HG03135 (cell line): ENCODE measurements around the gene TSPAN12.
A peak's percentile ranks its signal among the peaks of the same experiment; 100 is the strongest.
"Not testable (repeated sequence)": the region's sequence is repeated elsewhere in the genome, so short reads cannot be mapped to it uniquely, and the experiment has no call there.

Experiments
- ATAC-seq: cut with Tn5 transposase; IDR thresholded peaks from one replicate; pipeline ENCODE4 v1.9.1; 2021; ENCODE audit warnings: mild to moderate bottlenecking, moderate library complexity; ENCODE audit not compliant: unreplicated experiment

The TSPAN12 gene, protein sequence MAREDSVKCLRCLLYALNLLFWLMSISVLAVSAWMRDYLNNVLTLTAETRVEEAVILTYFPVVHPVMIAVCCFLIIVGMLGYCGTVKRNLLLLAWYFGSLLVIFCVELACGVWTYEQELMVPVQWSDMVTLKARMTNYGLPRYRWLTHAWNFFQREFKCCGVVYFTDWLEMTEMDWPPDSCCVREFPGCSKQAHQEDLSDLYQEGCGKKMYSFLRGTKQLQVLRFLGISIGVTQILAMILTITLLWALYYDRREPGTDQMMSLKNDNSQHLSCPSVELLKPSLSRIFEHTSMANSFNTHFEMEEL

GRCh38 chr7:120857588-120858573 lies at the start of gene TSPAN12:
TSS of gene TSPAN12 (minus strand) at chr7:120858144. CDS start at chr7:120856763, 1,381 bp downstream.
- ATAC-seq, result peak; percentile 85

DNA sequence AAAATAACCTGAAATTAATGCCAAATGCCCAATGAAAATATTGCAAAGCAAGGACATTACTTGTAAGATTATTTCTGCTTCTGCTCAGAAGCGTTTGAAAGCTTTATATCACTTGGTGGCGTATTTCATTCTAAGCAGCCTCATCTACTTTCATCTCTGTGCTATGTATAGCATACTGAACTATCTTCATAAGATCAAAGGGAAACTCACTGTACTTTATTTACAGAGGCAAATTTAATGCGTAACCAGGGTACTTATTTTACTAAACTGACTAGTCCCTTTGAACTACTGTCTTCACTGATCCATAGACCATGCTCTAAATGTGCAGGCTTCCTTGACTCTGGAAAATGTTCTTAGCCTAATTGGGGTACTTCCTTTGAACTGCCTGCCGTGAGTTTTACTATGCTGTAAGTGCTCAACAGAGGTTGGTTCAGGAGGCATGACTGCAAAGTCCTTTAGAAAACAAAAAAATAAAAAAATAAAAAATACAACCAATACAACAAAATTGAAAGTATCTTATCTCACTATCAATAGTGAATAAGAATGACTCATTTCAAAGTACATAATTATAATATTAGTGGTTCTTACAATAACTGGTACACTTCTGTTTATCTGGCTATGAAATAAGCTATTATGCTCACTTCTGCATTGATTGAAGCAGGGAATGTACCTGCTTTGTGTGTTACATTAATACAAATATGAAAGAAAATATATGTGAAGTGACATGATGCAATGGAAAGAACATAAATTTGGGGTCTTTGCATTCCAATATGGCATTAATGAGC lies 41.0 kb upstream of the TSPAN12 start:
- ATAC-seq, result no peak

DNA sequence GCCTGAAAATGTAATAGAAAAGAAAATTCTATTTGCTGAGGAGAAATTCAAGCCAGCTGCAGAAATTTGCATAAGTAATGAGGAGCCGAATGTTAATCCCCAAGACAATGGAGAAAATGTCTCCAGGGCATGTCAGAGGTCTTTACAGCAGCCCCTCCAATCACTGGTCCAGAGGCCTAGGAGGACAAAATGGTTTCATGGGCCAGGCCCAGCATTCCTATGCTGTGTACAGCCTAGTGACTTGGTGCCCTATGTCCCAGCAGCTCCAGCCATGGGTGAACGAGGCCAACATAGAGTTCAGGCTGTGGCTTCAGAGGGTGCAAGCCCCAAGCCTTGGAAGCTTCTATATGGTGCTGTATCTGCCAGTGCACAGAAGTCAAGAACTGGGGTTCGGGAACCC lies 37.3 kb upstream of the TSPAN12 start:
- ATAC-seq, result not testable (repeated sequence)

GRCh38 chr7:120885602-120886001 lies 27.7 kb upstream of the TSPAN12 start:
- not testable (repeated sequence) for ATAC-seq

- ATAC-seq, result no peak
These were observed 19.8 kb upstream of the TSPAN12 start for GRCh38 chr7:120877701-120878100.

DNA sequence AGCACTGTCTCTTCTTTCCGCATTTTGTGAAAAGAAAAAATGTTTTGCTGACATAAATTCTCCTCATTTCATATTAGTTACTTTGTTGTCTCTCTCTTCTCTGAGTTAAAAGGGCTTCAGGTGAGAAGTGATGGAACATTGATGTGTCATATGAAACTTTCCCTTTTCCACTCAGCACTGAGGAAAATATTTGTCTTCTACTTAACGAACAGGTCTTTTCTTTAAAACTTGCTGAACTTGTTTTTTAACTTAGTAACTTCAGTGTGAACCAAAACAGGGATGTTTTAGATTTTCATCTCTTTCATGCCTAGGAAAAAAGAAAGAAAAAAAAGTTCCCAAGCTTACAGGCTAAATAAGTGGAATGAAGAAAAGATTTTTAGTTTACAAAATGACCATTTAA lies 19.0 kb upstream of the TSPAN12 start:
- no peak for ATAC-seq

DNA sequence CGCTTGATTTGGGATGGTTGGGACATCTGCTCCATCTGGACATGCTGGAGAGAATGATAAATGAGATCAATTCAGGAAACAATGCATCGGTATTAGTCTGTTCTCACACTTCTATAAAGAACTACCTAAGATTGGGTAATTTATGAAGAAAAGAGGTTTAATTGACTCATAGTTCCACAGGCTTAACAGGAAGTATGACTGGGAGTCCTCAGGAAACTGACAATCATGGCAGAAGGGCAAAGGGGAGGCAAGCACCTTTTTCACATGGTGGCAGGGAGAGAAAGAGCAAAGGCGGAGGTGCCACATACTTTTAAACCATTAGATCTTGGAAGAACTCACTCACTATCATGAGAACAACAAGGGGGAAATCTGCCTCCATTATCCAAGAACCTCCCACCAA lies 16.8 kb upstream of the TSPAN12 start:
- no peak for ATAC-seq

DNA sequence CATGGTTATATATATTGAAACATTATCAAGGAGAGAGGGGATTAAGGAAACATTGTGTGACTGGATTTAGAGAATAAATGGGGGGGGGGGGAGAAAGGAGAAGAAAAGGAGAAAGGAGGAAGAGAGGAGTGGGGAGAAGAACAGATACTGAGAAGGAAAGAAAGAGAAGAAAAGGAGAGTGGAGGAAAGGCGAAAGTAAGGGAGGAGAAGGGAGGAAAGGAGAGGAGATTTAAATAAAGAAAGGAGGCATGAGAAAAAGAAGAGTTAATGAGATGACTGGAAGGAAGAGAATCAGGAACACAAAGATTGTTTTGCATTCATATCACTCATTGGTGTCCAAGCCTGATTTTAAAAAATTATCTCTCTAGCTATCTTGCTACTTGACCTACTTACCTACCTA lies 16.1 kb upstream of the TSPAN12 start:
- ATAC-seq, result no peak

DNA sequence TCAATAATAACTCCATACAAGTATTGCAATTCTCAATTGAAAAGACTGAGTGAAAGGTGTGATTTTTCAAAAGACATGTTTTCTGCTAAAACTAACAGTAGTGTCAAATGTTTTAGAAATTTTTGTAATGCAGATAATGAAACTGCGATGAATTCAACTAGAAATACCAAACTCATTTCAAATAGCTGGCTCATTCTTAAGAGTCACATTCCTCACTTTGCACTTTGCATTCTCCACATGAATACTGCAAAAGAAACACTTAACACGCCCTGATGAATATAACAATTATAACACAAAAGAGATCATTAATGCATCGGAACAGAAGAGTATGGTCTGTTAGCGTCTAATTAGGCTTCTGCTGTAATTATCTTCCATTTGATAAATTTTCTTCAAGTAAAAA lies 15.5 kb upstream of the TSPAN12 start:
- ATAC-seq, result no peak

- no peak for ATAC-seq
These were observed 11.8 kb upstream of the TSPAN12 start for GRCh38 chr7:120869700-120870099.

- no peak for ATAC-seq
These were observed 10.0 kb upstream of the TSPAN12 start for GRCh38 chr7:120867932-120868331.

GRCh38 chr7:120865191-120865981 lies 7.4 kb upstream of the TSPAN12 start:
- ATAC-seq, result no peak

DNA sequence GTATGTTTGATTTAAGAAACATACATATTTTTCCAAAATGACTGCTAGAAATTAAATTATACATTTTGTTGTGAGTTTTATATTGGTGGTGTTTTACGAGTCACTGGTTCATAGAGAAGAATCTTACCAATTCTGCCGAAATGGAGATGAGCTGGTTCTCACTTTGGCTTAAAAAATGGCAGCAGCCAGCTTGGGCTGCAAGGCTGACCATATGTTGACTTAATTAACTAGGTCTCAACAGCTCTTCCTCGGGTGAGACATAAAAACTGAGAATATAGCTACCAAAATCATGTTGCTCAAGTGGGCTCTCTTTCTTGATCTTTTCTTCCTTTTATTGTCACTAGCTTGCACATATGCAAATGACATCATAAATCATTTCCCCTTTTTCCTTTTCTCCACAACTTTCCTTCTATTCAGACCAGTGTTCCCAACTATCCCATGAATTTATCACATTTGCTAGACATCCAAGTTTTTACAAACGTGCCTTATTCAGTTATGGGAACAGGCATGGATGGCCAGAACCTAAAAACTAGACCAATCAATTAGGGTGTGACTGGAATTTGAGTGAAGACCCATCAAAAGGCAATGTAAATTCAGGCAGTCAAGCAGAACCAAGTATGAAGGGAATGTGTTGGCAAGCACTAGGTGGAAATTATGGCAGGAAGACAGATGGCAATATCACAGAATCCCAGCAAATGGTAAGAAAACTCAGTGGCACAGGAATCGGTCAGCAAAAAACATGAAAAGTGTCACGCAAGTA lies 6.4 kb upstream of the TSPAN12 start:
- ATAC-seq, result no peak

- no peak for ATAC-seq
These were observed 5.1 kb upstream of the TSPAN12 start for GRCh38 chr7:120862987-120863590.

GRCh38 chr7:120860156-120860555 lies 2.2 kb upstream of the TSPAN12 start:
- no peak for ATAC-seq

GRCh38 chr7:120859459-120859858 lies 1.5 kb upstream of the TSPAN12 start:
- ATAC-seq, result no peak

GRCh38 chr7:120856621-120857352 lies 1.2 kb downstream of the TSPAN12 start:
- peak; percentile 76 for ATAC-seq

- no peak for ATAC-seq
These were observed 1.7 kb downstream of the TSPAN12 start for GRCh38 chr7:120856198-120856597.
